ENCODE results near the gene RNF166.

The RNF166 gene

GRCh38 chr16:88678224-88678979 is 27.8 kb downstream of the RNF166 start:
- H3K4me3 ChIP-seq (replicated peaks; ENCODE audit: low read depth, low read length), result no peak overlapping the region
- DNase-seq (ENCODE audit: extremely low read depth, insufficient read length), result no peak
- H3K36me3 ChIP-seq (ENCODE audit: control insufficient read depth, insufficient read depth, low read length), result peaks cover 3% of the 10 kb centered on the region

GRCh38 chr16:88677721-88678120 is 28.5 kb downstream of the RNF166 start:
- Histone ChIP-seq H3K4me3 (replicated peaks; ENCODE audit: low read depth, low read length) (no peak overlapping the region), H3K36me3 (ENCODE audit: control insufficient read depth, insufficient read depth, low read length) (peaks cover 3% of the 10 kb centered on the region), H3K27me3 (replicated peaks; ENCODE audit: control insufficient read depth, insufficient read depth, low read length) (no peaks in the 10 kb centered on the region)
- no peak for TF ChIP-seq CTCF (IDR thresholded peaks at IDR 0.05; ENCODE audit: insufficient read depth, low read length, poor library complexity, severe bottlenecking)
- no peak for DNase-seq (ENCODE audit: extremely low read depth, insufficient read length)

More at GRCh38 chr16:88678224-88678979, 27.8 kb downstream of the RNF166 start:
- no peaks in the 10 kb centered on the region for H3K27me3 ChIP-seq (replicated peaks; ENCODE audit: control insufficient read depth, insufficient read depth, low read length)
- no peak for TF ChIP-seq CTCF (IDR thresholded peaks at IDR 0.05; ENCODE audit: insufficient read depth, low read length, poor library complexity, severe bottlenecking)

GRCh38 chr16:88676502-88677242 is 29.5 kb downstream of the RNF166 start:
- no peak overlapping the region for H3K4me3 ChIP-seq (replicated peaks; ENCODE audit: low read depth, low read length)
- no peaks in the 10 kb centered on the region for H3K27me3 ChIP-seq (replicated peaks; ENCODE audit: control insufficient read depth, insufficient read depth, low read length)
- H3K36me3 ChIP-seq (ENCODE audit: control insufficient read depth, insufficient read depth, low read length), result peaks cover 3% of the 10 kb centered on the region
- no peak for DNase-seq (ENCODE audit: extremely low read depth, insufficient read length)
- TF ChIP-seq CTCF (IDR thresholded peaks at IDR 0.05; ENCODE audit: insufficient read depth, low read length, poor library complexity, severe bottlenecking), result no peak

GRCh38 chr16:88673716-88674379 is 32.4 kb downstream of the RNF166 start:
- DNase-seq (ENCODE audit: extremely low read depth, insufficient read length), result no peak
- Histone ChIP-seq H3K4me3 (replicated peaks; ENCODE audit: low read depth, low read length) (no peak overlapping the region), H3K27me3 (replicated peaks; ENCODE audit: control insufficient read depth, insufficient read depth, low read length) (no peaks in the 10 kb centered on the region), H3K36me3 (ENCODE audit: control insufficient read depth, insufficient read depth, low read length) (peaks cover 3% of the 10 kb centered on the region)
- no peak for TF ChIP-seq CTCF (IDR thresholded peaks at IDR 0.05; ENCODE audit: insufficient read depth, low read length, poor library complexity, severe bottlenecking)

GRCh38 chr16:88672776-88673175 is 33.4 kb downstream of the RNF166 start:
- no peak for TF ChIP-seq CTCF (IDR thresholded peaks at IDR 0.05; ENCODE audit: insufficient read depth, low read length, poor library complexity, severe bottlenecking)
- Histone ChIP-seq H3K27me3 (replicated peaks; ENCODE audit: control insufficient read depth, insufficient read depth, low read length) (no peaks in the 10 kb centered on the region), H3K36me3 (ENCODE audit: control insufficient read depth, insufficient read depth, low read length) (peaks cover 3% of the 10 kb centered on the region), H3K4me3 (replicated peaks; ENCODE audit: low read depth, low read length) (no peak overlapping the region)
- no peak for DNase-seq (ENCODE audit: extremely low read depth, insufficient read length)
